ENCODE measurements around the gene MSH5. TPM values are rescaled to one million over a fixed set of nuclear protein-coding genes. Genes with fewer than 3 reads are reported as not detected.

The MSH5 gene
- total RNA-seq, 1 experiment from 2014 or later = 22.7 TPM

DNA sequence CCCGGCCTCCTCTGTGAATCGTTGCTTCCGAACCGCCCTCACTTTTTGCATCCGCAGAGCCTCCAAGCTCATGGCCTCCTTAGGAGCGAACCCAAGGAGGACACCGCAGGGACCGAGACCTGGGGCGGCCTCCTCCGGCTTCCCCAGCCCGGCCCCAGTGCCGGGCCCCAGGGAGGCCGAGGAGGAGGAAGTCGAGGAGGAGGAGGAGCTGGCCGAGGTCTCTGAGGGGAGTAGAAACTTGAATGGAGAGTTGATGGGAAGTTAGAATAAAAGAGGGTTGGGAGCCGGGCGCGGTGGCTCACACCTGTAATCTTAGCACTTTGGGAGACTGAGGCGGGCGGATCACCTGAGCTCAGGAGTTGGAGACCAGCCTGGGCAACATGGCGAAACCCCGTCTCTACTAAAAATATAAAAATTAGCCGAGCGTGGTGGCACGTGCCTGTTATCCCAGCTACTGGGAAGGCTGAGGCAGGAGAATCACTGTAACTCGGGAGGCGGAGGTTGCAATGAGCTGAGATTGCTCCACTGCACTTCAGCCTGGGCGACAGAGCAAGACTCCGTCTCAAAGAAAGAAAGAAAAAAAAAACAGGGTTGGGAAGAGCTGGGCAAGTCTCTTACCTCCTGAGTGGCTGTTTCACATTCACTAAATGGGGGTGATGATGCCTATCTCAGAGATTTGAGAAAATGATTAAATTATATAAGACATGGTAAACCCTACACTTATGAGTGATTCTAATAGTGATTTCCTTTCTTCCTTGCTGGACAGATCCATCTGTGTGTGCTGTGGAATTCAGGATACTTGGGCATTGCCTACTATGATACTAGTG is 805 bp downstream of the MSH5 start:
- Histone ChIP-seq H3K36me3 (ENCODE audit: low read depth, low read length) (peaks cover 5% of the 10 kb centered on the region; the same call in 1 of the 2 replicates), H3K27ac (ENCODE audit: low read length) (peak overlapping the region; percentile 72), H4K20me1 (ENCODE audit: low read length) (no peaks in the 10 kb centered on the region), H3F3A (ENCODE audit: low read length, unreplicated experiment) (no peaks in the 10 kb centered on the region), H3K9me2 (replicated peaks; ENCODE audit: low read length) (no peaks in the 10 kb centered on the region), H2AFZ (ENCODE audit: low read length) (peak overlapping the region; percentile 93), H3K9me3 (ENCODE audit: low read length) (no peaks in the 10 kb centered on the region), H3K79me2 (ENCODE audit: low read length) (peaks cover 26% of the 10 kb centered on the region), H3K4me1 (ENCODE audit: insufficient read depth, low read length) (peaks cover 42% of the 10 kb centered on the region), H3K4me3 (ENCODE audit: low read length) (peak overlapping the region; percentile 79), H3K4me2 (ENCODE audit: low read length) (peak overlapping the region; percentile 98), H3K9ac (ENCODE audit: low read length) (peak overlapping the region; percentile 95), H3K27me3 (ENCODE audit: low read length) (no peaks in the 10 kb centered on the region)
- no TSS peak for BruUV-seq (replicated peaks)
- DNase-seq (no peak), ATAC-seq (no peak)
- ChIA-PET POLR2A (ENCODE audit: unreplicated experiment) (interaction anchor here (0.6 kb wide), 1 partner anchor 12 kb away, joined by 3 read pairs; no protein-coding TSS in a partner anchor), CTCF (interaction anchor here (1.0 kb wide), 1 partner anchor 29 kb away, joined by 3 read pairs; no protein-coding TSS in a partner anchor)
- intact Hi-C loops (cut with micrococcal nuclease) = no loop called here
- TF ChIP-seq EZH2phosphoT487 (IDR thresholded peaks at IDR 0.05; ENCODE audit: borderline replicate concordance, low read length) = no peak
- TF ChIP-seq EZH2 (IDR thresholded peaks at IDR 0.05; ENCODE audit: low read length, unreplicated experiment) = no peak
- TF ChIP-seq, protein P1, sequence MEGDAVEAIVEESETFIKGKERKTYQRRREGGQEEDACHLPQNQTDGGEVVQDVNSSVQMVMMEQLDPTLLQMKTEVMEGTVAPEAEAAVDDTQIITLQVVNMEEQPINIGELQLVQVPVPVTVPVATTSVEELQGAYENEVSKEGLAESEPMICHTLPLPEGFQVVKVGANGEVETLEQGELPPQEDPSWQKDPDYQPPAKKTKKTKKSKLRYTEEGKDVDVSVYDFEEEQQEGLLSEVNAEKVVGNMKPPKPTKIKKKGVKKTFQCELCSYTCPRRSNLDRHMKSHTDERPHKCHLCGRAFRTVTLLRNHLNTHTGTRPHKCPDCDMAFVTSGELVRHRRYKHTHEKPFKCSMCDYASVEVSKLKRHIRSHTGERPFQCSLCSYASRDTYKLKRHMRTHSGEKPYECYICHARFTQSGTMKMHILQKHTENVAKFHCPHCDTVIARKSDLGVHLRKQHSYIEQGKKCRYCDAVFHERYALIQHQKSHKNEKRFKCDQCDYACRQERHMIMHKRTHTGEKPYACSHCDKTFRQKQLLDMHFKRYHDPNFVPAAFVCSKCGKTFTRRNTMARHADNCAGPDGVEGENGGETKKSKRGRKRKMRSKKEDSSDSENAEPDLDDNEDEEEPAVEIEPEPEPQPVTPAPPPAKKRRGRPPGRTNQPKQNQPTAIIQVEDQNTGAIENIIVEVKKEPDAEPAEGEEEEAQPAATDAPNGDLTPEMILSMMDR (conservative IDR thresholded peaks at IDR 0.05; ENCODE audit: low read depth, low read length) = no peak

DNA sequence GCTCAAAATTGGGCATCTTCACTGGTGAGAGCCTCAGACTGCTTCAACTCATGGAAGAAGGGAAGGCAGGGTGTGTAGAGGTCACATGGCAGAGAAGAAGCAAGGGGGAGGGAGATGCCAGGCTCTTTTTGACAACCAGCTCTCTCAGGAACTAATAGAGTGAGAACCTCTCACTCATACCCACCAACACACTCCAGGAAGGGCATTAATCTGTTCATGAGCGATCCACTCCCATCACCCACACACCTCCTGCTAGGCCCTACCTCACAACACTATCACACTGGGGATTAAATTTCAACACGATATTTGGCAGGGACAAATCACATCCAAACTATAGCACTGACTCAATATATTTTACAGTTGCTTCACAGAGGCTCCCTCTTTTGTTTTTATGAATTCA is 2.0 kb downstream of the MSH5 start:
- TF ChIP-seq, protein P1 (conservative IDR thresholded peaks at IDR 0.05; ENCODE audit: low read depth, low read length) = no peak
- no peak for TF ChIP-seq EZH2phosphoT487 (IDR thresholded peaks at IDR 0.05; ENCODE audit: borderline replicate concordance, low read length)
- no peak for TF ChIP-seq EZH2 (IDR thresholded peaks at IDR 0.05; ENCODE audit: low read length, unreplicated experiment)
- intact Hi-C loops (cut with micrococcal nuclease) = no loop called here
- H3K4me1 ChIP-seq (ENCODE audit: insufficient read depth, low read length) = peaks cover 40% of the 10 kb centered on the region
- H3K27ac ChIP-seq (ENCODE audit: low read length) = no peak overlapping the region
- no TSS peak for BruUV-seq (replicated peaks)
- no peak overlapping the region for H3K4me3 ChIP-seq (ENCODE audit: low read length)
- no peak overlapping the region for H3K9ac ChIP-seq (ENCODE audit: low read length)
- peaks cover 14% of the 10 kb centered on the region for H3K79me2 ChIP-seq (ENCODE audit: low read length)
- H3F3A ChIP-seq (ENCODE audit: low read length, unreplicated experiment) = no peaks in the 10 kb centered on the region
- no peak for DNase-seq
- H3K9me3 ChIP-seq (ENCODE audit: low read length) = no peaks in the 10 kb centered on the region
- H4K20me1 ChIP-seq (ENCODE audit: low read length) = no peaks in the 10 kb centered on the region
- no peak overlapping the region for H2AFZ ChIP-seq (ENCODE audit: low read length)
- H3K4me2 ChIP-seq (ENCODE audit: low read length) = no peak overlapping the region
- ChIA-PET POLR2A (ENCODE audit: unreplicated experiment) (no interaction called here), CTCF (interaction anchor here (0.6 kb wide), 1 partner anchor 75 kb away, joined by 5 read pairs; no protein-coding TSS in a partner anchor)
- peaks cover 5% of the 10 kb centered on the region; the same call in 1 of the 2 replicates for H3K36me3 ChIP-seq (ENCODE audit: low read depth, low read length)
- H3K9me2 ChIP-seq (replicated peaks; ENCODE audit: low read length) = no peaks in the 10 kb centered on the region
- H3K27me3 ChIP-seq (ENCODE audit: low read length) = no peaks in the 10 kb centered on the region
- ATAC-seq = no peak

DNA sequence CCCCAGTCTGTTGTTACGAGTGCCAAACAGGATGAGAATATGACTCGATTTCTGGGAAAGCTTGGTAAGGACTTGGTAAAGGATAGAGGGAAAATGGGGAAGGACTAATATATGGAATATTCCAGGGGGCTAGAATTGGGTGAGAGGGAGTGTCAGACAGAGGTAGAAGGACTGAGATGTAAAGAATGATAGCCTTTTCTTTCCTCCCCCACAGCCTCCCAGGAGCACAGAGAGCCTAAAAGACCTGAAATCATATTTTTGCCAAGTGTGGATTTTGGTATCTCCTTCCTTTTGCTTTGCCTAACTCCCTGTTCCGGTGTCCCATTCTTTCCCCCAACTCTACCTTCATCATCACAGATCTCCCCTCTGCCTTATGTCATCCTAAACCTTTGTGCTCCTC is 3.1 kb downstream of the MSH5 start:
- Histone ChIP-seq H3K9me2 (replicated peaks; ENCODE audit: low read length) (no peaks in the 10 kb centered on the region), H3K4me1 (ENCODE audit: insufficient read depth, low read length) (peaks cover 36% of the 10 kb centered on the region), H3K9me3 (ENCODE audit: low read length) (no peaks in the 10 kb centered on the region), H2AFZ (ENCODE audit: low read length) (no peak overlapping the region), H3K27ac (ENCODE audit: low read length) (no peak overlapping the region), H3F3A (ENCODE audit: low read length, unreplicated experiment) (no peaks in the 10 kb centered on the region), H3K4me2 (ENCODE audit: low read length) (no peak overlapping the region), H3K4me3 (ENCODE audit: low read length) (no peak overlapping the region), H3K36me3 (ENCODE audit: low read depth, low read length) (peaks cover 10% of the 10 kb centered on the region; the same call in 1 of the 2 replicates), H4K20me1 (ENCODE audit: low read length) (no peaks in the 10 kb centered on the region), H3K27me3 (ENCODE audit: low read length) (no peaks in the 10 kb centered on the region), H3K9ac (ENCODE audit: low read length) (no peak overlapping the region), H3K79me2 (ENCODE audit: low read length) (peaks cover 12% of the 10 kb centered on the region)
- ATAC-seq (no peak), DNase-seq (no peak)
- POLR2A ChIA-PET (ENCODE audit: unreplicated experiment) = no interaction called here
- CTCF ChIA-PET = no interaction called here
- intact Hi-C loops (cut with micrococcal nuclease) = no loop called here
- TF ChIP-seq, protein P1 (conservative IDR thresholded peaks at IDR 0.05; ENCODE audit: low read depth, low read length) = no peak
- TF ChIP-seq EZH2 (IDR thresholded peaks at IDR 0.05; ENCODE audit: low read length, unreplicated experiment) (no peak), EZH2phosphoT487 (IDR thresholded peaks at IDR 0.05; ENCODE audit: borderline replicate concordance, low read length) (no peak)
- no TSS peak for BruUV-seq (replicated peaks)
